ENCODE measurements around the gene USP1.

DNA sequence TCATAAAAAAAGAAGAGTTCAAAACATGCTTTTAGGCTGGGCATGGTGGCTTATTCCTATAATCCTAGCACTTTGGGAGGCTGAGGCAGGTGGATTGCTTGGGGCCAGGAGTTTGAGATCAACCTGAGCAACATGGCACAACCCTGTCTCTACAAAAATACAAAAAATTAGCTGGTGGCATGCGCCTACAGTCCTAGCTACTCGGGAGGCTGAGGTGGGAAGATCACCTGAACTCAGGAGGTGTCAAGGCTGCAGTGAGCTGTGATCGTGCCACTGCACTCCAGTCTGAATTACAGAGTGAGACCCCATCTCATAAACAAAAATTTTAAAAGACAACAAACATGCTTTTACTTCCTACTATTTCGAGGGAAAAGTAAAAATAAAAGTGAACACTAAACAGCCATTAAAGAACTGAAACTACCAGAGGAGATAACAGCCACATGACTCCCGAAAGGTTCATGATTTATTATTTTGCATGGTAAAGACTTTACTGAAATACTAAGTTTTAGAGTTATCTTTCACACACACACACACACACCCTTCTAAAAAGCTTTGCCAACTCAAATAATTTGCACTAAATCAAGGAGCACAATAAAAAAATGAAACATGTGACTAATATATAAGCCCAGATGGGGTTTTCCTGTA, 48.1 kb downstream of the USP1 start:
- TF ChIP-seq CTCF (IDR thresholded peaks at IDR 0.05; ENCODE audit: low read length) (no peak), EZH2 (optimal IDR thresholded peaks at IDR 0.05; ENCODE audit: low read depth, low read length) (no peak)
